HG03378 (cell line): ENCODE data around the gene NUP210L.
"Not testable (repeated sequence)": the region's sequence is repeated elsewhere in the genome, so short reads cannot be mapped to it uniquely, and the experiment has no call there.

Source experiments
- ATAC-seq: cut with Tn5 transposase; IDR thresholded peaks from one replicate; pipeline ENCODE4 v1.9.1; 2021; ENCODE audit warnings: mild to moderate bottlenecking, moderate library complexity; ENCODE audit not compliant: unreplicated experiment

Gene NUP210L

GRCh38 chr1:154170547-154171222, 15.8 kb upstream of the NUP210L start:
- no peak for ATAC-seq

GRCh38 chr1:154167461-154167860, 12.6 kb upstream of the NUP210L start:
- no peak for ATAC-seq

GRCh38 chr1:154166207-154166606, 11.3 kb upstream of the NUP210L start:
- ATAC-seq: no peak

GRCh38 chr1:154159554-154159953, 4.7 kb upstream of the NUP210L start:
- ATAC-seq: no peak

- no peak for ATAC-seq
Measured at GRCh38 chr1:154158307-154159125, 3.6 kb upstream of the NUP210L start.

GRCh38 chr1:154157520-154158306, 2.8 kb upstream of the NUP210L start:
- ATAC-seq: peak; percentile 73

- no peak for ATAC-seq
Measured at GRCh38 chr1:154155251-154155650, 378 bp upstream of the NUP210L start.

GRCh38 chr1:154154053-154154452, 820 bp downstream of the NUP210L start:
- ATAC-seq: no peak

GRCh38 chr1:154151311-154151710, 3.6 kb downstream of the NUP210L start:
- no peak for ATAC-seq

GRCh38 chr1:154148807-154149206, 6.1 kb downstream of the NUP210L start:
- ATAC-seq: no peak

GRCh38 chr1:154147505-154147904, 7.4 kb downstream of the NUP210L start:
- not testable (repeated sequence) for ATAC-seq

- no peak for ATAC-seq
Measured at GRCh38 chr1:154145986-154146385, 8.9 kb downstream of the NUP210L start.

GRCh38 chr1:154142358-154142757, 12.5 kb downstream of the NUP210L start:
- ATAC-seq: no peak

GRCh38 chr1:154141240-154141639, 13.6 kb downstream of the NUP210L start:
- no peak for ATAC-seq

- ATAC-seq: no peak
Measured at GRCh38 chr1:154137888-154138287, 17.0 kb downstream of the NUP210L start.

GRCh38 chr1:154133256-154133655, 21.6 kb downstream of the NUP210L start:
- ATAC-seq: no peak

GRCh38 chr1:154129391-154129970, 25.4 kb downstream of the NUP210L start:
- no peak for ATAC-seq

- not testable (repeated sequence) for ATAC-seq
Measured at GRCh38 chr1:154123205-154123604, 31.7 kb downstream of the NUP210L start.

- ATAC-seq: no peak
Measured at GRCh38 chr1:154117642-154118041, 37.2 kb downstream of the NUP210L start.

- ATAC-seq: no peak
Measured at GRCh38 chr1:154115180-154115579, 39.7 kb downstream of the NUP210L start.

GRCh38 chr1:154104433-154105082, 50.3 kb downstream of the NUP210L start:
- ATAC-seq: no peak
